ENCODE results near the gene AMZ2. TPM values are rescaled to one million over a fixed set of nuclear protein-coding genes. Genes with fewer than 3 reads are reported as not detected.
"Not testable (repeated sequence)": the region's sequence is repeated elsewhere in the genome, so short reads cannot be mapped to it uniquely, and the experiment has no call there.

Gene AMZ2
- polyA plus RNA-seq, 1 donor = 91.0 TPM

DNA sequence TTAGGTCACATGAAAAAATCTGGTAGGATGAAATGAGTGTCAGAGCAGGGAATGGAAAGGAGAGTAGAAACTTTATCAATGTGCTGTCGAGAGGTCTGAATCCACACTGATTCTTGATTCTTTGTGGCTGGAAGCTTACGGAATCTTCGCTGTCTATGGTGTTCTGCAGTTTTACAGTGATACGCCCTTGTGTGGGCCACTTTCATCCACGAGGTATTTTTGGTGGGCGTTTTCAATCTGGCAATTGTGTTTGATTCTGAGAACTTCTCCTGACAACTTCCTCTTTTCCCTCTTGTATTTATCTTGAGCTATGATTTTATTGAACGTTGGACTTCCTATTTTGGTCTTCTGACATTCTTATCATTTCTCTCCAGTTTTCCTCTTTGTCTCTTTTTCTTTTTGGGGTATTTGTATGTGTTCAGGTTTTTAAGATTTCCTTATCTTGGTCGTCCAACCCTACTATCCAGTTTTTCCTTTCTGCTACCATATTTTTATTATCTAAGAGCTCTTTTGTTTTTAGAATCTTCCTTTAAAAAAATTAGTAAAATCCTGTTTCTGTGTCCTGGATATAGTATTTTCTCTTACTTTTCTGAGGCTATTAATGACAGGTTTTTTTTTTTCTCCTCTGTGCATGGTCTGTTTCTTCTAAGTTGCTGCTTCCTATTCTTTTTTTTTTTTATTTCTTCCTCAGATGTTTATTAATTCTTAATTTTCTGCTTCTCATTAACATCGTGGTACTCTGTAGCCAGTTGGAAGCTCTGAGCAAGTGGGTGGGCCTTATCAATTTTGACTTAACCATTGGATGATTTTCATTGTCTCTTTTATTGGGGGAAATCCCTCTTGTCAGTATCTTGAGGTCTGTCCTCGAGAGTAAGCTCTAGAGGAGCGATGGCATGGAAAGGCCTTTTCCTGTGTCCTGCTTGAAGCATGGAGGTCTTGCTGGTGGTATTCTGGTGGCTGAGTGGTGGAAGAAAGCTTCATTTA is 34.1 kb upstream of the AMZ2 start:
- DNase-seq = not testable (repeated sequence)

- DNase-seq = not testable (repeated sequence)
Observed at GRCh38 chr17:68215453-68215852, 32.4 kb upstream of the AMZ2 start.

- DNase-seq = not testable (repeated sequence)
Observed at GRCh38 chr17:68219429-68219828, 28.4 kb upstream of the AMZ2 start.

DNA sequence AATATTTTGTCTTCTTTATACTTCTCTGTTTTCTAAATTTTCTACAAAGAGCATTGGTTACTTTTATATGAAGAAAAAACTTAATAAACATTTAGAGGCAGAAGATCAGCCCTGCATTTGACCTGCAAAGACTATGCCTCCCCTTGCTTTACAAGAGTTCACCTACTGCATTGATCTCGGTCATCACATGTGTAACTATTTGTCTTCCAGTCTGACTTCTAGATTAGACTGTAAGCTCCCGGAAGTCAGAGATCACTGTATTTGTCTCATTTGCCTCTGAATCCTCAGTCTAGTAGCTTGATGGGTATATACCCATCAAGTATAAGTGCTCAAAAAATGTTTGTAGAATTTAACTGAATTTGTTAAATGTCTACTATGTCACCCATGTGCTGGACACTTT is 27.7 kb upstream of the AMZ2 start:
- DNase-seq = not testable (repeated sequence)

DNA sequence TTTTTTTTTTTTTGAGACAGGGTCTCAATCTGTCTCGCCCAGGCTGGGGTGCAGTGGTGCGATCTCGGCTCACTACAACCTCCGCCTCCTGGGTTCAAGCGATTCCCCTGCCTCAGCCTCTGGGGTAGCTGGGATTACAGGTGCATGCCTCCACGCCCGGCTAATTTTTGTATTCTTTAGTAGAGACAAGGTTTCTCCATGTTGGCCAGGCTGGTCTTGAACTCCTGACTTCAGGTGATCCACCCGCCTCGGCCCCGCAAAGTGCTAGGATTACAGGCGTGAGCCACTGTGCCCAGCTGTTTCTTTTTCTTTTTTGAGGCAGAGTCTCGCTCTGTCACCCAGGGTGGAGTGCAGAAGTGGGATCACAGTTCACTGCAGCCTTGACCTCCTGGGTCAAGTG is 27.1 kb upstream of the AMZ2 start:
- not testable (repeated sequence) for DNase-seq

DNA sequence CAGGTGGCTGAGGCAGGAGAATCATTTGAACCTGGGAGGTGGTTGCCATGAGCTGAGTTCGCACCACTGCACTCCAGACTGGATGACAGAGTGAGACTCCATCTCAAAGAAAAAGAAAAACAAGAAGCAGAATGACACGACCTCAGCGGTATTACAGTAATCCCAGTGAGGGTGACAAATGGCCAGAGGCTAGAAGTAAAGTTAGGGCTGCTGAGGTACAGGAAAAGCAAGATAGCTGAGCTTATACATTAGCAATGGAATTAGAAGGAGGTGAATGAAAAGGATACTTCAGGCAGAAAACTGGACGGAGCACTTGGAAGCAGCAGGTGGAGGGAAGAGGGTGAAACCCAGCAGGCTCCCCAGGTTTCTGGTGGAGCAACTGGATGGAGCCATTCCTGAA is 26.1 kb upstream of the AMZ2 start:
- DNase-seq = no peak

DNA sequence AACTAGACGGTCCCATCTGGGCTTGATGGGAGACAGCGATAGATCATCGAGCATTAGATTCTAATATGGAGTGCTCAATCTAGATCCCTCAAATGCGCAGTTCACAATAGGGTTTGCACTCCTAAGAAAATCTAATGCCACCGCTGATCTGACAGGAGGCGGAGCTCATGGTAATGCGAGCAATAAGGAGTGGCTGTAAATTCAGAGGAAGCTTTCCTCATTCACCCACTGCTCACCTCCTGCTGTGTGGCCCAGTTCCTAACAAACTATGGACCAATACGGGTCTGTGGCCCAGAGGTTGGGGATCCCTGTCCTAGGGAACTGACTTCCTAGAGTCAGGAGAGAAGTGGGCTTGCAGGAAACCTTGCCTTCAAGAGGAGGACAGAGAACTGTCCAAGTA is 25.2 kb upstream of the AMZ2 start:
- no peak for DNase-seq

GRCh38 chr17:68225055-68225454 is 22.8 kb upstream of the AMZ2 start:
- DNase-seq = not testable (repeated sequence)

- not testable (repeated sequence) for DNase-seq
Observed at GRCh38 chr17:68228039-68228680, 19.7 kb upstream of the AMZ2 start.

DNA sequence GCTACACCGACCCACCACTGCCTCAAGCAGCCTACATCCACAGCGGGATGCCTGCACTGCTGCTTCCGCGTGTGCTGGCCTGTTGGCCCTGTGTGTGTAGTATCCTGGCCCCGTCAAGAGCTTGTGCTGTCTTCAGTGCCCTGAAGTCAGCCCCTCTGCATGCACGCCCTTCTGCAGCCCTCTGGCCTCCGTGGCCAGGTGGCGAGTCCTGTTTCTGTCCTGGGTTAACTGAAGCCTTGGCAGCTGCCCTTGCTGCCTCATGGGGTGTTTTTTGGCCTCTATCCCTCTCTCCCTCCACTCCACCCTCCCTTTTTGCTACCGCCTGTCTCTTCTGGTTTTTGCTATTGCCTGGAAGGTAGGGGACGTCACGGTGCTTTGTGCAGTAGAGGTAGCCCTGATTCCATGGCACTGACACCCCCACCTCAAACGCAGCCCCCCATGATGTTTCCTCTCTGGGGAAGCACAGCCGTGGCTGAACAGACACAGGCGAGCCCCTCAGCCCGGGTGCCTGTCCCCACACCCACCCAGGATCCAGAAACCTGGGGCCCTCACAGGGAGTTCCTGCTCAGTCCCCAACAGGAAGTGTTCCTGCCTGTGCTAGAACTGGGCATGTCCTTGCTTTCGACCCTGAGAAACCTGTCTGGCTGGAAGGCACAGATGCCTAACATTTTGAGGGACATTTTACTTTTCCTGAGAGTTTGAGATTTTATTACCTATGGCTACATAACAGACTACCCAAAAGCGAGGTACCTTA is 18.8 kb upstream of the AMZ2 start:
- no peak for DNase-seq

GRCh38 chr17:68229619-68230018 is 18.2 kb upstream of the AMZ2 start:
- DNase-seq = no peak

DNA sequence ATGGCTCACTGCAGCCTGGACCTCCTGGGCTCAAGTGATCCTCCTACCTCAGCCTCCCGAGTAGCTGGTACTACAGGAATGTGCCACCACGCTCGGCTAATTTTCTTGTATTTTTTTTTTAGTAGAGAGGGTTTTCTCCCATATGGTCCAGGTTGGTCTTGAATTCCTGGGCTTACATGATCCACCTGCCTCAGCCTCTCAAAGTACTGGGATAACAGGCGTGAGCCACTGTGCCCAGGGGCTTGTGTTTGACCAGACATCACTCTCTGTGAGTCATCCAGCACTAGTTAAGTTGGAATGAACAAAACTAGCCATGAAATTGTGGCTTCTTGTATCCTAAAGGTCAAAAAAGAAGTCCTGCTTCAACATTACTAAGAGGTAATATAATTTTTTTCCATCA is 16.7 kb upstream of the AMZ2 start:
- not testable (repeated sequence) for DNase-seq

DNA sequence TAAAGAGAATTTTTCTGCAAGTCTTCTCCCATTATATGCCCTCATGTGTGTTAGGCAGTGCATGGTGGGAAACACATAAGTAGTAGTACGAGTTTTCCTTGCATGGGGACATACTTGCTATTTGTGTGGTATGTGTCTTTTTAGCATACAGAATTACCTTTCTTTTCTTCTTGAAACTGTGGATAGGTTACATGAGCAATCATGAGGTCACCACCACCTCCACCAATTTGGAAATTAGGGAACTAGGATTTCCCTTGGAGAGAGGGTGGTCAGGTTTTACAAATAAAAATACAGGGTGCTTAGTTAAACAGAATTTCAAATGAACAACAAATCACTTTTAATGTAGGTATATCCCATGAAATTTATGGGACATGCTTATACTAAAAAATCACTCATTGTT is 16.3 kb upstream of the AMZ2 start:
- DNase-seq = no peak

DNA sequence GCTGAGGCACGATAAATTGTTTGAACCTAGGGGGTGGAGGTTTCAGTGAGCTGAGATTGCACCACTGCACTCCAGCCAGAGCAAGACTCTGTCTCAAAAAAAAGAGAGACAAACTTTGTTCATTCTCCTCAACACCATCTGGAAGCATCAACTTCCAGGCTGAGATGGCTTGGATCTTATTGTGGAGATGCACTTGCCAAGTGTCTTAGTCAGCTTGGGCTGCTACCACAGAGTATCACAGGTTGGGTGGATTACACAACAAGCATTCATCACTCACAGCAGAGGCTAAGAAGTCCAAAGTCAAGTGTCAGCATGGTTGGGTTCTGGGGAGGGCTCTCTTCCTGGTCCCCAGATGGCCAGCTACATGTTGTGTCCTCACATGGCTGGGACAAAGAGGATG is 15.1 kb upstream of the AMZ2 start:
- DNase-seq = not testable (repeated sequence)

GRCh38 chr17:68234726-68235335 is 13.0 kb upstream of the AMZ2 start:
- not testable (repeated sequence) for DNase-seq

DNA sequence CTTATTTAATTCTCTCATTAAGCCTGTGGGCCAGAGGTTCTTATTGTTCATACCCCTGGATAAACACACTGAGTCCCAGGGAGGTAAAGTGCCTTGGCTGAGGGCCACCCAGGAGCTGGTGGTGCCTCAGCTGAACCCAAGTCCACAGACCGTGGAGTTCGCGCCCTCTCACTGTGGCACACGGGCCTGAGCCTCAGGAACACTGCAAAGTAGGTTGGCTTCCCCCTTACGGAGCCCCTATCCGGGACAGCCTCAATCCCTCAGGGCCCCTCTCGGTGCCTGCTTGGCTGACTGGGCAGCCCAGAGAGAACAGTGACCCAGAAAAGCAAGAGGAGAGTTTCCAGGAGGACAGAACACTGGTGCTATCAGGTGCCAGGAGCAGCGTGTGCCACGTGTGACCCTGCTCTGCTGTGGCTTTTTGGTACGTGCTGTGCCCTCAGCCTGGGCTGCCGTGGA is 12.5 kb upstream of the AMZ2 start:
- DNase-seq = not testable (repeated sequence)

DNA sequence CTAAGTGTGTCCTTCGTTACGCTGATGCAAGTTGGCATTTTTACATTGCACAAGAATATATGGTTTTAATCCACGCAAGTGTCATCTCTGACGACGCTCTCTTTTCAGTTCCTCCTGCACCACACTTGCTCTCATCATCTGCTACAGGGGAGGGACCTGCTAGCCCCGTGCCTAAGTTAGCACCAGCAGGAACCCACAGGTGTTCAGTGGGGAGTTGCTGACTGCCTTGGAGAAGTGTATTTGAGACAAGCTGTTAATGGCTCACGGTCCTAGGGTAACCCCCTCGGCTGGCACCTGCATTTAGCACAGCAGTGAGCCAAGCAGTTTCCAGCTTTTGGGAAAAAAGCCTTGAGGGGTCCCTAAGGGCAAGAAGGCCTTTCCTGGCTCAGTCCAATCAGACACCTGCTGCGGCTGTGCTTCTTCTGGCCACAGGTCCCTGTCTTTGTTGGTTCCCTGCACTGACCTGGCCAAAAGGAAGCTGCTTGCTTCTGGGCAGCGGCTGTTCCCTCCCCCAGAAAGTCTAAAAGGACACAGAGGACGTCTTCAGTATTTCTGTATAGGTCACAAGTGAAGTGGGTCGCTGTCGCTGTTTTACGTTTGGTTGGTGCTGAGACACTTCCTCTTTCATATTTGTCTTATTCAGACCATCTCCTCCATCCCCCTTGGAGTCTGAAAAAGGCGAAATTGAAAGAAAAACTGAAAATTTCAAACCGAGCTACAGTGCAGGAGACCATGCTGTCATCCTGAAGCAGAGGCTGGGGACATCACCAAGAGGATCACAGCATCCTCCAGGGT is 10.3 kb upstream of the AMZ2 start:
- not testable (repeated sequence) for DNase-seq

GRCh38 chr17:68238164-68238870 is 9.5 kb upstream of the AMZ2 start:
- DNase-seq = no peak

DNA sequence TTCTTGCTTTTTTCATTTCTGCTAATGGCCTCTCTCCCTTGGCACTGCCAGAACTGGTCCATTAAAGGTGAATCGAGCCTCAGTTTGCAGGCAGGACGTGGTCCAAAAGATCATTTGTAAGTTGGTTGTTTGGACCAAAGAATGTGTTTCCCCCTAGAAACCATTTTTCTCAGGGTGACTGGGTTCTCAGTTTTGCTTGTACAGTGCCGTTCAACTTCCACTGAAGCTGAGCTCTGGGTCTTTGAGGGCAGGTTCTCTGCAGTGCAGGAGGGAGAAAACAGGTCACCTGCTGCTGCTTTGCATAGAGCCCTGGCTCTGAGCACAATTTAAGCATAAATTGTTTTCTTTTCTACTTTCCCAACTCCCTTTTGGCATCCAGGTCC is 9.0 kb upstream of the AMZ2 start:
- no peak for DNase-seq

DNA sequence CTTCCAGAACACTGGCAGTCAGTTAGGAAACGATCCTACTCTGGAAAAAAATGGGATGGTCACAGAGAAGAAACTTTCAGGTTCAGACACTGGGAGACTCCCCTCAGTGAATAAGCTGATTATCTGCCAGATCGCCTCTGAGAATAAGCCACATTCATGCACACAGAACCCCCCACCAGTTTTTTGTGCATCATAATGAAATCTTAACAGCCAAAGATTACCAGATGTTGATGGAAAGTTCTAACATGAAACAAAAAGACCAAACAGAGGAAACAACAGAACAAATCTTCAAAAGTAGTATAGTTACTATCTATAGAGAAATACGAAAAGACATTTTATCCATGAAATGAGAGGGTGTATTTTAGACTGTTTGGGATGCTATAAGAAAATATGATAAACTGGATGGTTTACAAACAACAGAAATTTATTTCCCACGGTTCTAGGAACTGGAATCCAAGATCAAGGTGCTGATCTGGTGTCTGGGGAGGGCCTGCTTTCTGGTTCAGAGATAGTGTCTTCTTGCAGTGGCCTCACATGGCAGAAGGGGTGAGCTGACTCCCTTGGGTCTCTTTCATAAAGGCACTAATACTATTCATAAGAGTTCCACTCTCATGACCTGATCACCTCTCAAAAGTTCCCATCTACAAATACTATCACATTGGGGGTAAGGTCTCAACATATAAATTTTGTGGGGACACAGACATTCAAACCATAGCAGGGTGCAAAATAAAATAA is 8.0 kb upstream of the AMZ2 start:
- no peak for DNase-seq

Data from left kidney (tissue), 2 donors.